Fibroblast of skin of left biceps (primary cell): ENCODE results near the gene SSTR3.
"Not testable (repeated sequence)": the region's sequence is repeated elsewhere in the genome, so short reads cannot be mapped to it uniquely, and the experiment has no call there.

ENCODE experiments used
- DNase-seq, 2 experiments: peaks; one replicate each; pipeline ENCODE4 v3.0.0-alpha.2; 2013; ENCODE audit warnings: low read depth in 2 of 2

The SSTR3 gene

DNA sequence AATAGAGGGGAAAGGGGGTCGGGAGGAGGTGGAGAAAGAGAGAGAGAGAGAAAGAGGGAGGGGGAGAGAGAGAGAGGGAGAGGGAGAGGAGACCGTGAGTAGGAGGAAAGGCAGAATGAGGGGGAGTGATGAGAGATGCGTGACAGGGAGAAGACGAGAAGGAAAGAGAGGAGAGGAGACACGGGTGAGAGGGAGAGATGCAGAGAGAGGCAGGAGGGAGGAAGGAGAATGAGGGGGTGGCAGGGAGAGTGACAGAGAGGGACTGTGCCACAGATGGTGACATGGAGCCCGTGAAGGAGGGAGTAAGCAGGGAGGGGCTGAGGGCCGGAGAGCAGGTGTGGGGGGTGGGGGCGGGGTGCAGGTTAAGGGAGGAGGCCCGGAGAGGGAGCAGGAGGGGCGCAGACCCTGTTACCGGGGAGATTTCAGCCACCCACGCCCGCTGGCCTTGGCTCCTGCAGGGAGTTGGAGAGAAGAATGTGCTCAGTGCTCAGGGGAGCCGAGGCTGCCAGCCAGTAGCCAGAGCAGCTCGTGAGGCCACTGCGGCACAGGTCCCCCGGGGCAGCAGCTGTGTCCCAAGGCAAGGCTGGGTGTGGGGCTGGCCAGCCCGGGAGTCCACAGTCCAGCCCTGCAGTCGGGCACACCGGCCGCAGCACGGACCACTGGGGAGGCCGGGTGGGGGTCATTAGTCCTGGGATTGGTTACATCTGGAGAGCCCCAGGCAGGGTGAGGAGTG, at the start of gene SSTR3:
TSS of gene SSTR3 (minus strand) at position 304 of the 733 bp plus-strand sequence. CDS start 4,674 bp downstream, outside the sequence.
- no peak for DNase-seq

DNA sequence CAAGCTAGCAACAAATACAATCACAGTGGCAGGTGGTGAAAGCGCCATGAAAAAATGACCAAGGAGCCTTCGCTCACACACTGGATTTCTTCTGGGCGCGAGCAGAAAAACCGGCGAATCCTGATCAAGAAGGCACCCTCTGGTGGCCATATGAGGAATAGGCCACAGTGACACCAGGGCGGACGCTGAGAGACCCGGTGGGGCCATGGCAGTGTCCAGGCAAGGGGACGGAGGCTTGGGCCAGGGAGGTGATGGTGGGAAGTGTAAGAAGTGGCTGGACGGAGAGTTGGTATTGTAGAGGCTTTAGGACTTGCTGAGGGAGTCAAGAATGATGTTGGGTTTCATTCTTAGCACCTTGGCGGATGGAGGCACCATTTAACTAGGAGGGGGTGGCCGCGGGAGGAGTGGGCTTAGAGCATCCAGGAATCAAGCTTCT, 48.6 kb upstream of the SSTR3 start:
- no peak for DNase-seq

DNA sequence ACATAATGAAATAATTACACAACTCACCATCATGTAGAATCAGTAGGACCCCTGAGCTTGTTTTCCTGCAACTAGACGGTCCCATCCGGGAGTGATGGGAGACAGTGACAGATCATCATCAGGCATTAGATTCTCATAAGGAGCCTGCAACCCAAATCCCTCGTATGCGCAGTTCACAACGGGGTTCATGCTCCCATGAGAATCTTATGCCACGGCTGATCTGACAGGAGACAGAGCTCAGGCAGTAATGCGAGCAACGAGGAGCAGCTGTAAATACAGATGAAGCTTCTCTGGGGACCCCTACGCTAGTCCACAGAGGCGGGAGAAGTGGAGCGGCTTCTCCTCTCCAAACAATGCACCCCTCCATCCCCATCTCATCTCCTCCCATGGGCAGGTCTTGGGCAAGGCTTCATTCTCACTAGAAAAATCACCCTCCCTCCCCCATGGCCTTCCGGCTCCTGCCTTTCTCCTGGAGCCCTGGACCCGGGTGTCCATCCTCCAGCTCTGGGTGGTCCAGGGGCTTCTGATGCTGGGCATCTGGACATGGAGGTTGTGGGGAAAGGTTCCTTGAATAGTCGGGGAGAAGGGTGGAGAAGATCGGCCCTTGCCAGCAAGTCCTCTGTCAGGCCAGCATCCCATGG, 48.0 kb upstream of the SSTR3 start:
- DNase-seq, result no peak

DNA sequence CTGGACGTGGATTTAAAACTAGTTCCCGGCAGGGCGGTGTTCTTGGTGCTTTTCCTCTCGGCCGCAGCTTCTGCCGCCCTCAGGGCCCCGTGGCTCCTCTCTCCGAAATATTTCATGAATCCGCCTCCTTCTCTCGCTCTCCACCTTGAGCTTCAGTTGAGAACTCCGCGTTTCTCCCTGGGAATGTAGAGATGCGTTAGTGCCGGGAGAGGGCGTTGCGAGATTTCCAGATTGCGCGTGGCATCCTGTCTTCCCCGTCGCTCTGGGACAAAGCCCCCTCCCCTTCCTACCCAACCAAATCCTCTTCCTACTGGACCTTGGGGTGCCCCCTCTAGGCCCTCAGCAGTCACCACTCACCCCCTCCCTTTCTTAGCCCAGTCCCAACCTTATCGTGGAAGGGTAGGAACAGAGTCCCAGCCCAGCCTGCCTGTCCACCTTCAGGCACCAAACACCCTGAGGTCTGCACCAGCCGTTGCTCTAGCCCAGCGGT, 47.3 kb upstream of the SSTR3 start:
- DNase-seq, result no peak

DNA sequence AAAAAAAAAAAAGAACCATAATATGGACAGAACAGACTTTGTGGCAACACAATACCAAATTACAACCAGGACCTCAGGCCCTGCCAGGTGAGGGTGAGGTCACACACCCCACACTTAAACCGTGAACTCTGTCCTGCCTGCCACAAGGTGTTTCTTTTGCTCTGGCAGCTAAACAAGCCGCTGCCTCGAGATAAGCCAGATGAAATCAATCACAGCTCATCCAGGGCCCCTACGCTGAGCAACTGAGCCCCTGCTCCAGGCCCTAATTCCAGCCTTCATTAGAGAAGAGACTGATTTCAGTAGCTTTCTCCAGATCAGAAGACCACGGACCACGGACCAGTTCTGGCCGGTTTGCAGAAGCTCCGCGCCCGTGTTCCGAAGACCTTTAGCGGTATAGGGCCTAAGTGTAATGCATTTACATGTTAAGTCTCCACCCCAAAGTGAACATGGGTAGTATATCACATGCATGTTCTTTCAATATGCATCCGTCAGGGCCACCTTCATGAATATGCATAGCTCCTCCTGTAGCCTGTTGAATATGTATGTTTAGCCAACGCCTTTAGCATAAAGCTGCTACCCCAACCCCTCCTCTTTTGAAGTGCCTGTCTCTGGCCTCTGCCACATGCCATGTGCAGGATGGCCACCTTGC, 46.6 kb upstream of the SSTR3 start:
- DNase-seq, result no peak

DNA sequence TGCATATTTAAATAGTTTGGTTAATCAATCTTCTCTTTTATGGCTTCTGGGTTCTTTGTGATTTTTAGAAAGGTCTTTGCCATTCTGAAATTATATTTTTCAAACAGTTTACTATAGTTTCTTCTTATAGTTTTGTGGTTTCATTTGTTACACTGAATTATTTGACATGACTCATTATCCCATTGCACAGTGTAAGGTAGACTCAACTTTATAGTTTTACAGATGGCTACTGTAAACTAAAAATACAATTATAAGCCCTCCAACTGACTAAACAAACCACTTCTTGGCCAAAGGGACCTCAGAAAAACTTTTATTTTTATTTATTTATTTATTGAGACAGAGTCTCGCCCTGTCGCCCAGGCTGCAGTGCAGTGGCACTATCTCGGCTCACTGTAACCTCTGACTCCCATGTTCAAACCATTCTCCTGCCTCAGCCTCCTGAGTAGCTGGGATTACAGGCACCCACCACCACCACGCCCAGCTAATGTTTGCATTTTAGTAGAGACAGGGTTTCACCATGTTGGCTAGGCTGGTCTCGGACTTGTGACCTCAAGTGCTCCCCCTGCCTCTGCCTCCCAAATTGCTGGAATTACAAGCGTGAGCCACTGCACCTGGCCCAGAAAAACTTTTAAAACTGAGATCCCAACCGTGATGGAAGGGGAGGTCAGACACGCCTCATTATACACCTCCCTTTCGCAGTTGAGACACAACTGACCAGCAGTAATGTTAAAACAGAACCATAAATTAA, 45.9 kb upstream of the SSTR3 start:
- DNase-seq, result no peak

DNA sequence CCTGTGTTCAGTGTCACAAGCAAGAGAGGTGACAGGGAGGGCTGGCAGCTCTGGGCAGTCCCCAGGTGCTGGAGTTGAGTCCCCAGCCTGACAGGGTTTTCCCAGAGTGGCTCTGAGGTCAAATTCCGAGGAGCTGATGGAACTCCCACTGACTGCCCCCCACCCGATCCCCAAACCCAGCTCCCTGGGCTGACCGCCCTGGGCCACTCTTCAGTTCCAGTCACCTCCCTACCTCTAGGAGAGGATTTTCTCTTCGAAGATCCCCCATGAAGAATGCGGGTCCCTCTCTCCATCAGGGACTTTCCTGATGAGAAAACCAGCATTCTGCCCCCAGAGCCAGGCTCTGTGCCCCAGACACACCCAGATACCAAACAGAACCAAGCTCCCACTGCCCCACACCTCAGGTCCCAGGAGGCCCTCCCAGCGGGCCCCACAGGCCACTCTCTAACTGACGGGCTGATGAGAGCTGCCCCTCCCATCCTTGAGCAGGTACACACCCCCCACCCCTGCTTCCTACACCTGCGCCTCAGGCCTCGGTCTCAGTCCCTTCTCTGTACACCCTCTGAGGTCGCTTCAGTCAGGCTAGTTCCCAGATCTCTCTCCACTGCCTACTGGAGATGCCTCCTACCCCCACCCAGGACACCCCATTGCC, 43.9 kb upstream of the SSTR3 start:
- DNase-seq, result no peak

DNA sequence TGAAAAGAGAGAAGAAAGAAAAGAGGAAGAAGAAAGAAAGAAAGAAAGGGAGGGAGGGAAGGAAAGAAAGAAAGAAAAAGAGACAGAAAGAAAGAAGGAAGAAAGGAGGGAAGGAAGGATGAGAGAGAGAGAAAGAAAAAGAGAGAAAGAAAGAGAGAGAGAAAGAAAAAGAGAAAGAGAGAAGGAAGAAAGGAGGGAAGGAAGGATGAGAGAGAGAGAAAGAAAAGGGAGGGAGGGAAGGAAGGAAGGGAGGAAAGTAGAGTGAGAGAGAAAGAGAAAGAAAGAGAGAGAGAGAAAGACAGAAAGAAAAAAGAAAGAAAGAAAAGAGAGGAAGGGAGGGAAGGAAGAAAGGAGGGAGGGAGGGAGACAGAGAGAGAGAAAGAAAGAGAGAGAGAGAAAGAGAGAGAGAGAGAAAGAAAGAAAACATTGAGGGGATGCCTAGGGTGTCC, 43.3 kb upstream of the SSTR3 start:
- DNase-seq, result no peak

DNA sequence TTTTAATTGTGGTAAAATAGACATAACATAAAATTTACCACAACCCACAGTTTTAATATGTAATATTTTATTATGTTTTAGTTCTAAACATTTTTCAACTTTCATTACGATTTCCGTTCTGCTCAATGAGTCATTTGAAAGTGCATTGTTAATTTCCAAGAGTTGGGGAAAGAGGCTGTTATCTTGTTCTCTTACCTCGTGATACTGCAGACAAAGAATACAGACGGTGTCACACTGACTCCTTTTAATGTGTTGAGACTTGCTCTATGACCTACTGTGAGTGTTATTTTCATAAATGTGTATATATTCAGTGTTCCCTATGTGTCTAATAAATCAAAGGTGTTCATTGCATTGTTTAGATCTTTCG, 42.6 kb upstream of the SSTR3 start:
- no peak for DNase-seq

DNA sequence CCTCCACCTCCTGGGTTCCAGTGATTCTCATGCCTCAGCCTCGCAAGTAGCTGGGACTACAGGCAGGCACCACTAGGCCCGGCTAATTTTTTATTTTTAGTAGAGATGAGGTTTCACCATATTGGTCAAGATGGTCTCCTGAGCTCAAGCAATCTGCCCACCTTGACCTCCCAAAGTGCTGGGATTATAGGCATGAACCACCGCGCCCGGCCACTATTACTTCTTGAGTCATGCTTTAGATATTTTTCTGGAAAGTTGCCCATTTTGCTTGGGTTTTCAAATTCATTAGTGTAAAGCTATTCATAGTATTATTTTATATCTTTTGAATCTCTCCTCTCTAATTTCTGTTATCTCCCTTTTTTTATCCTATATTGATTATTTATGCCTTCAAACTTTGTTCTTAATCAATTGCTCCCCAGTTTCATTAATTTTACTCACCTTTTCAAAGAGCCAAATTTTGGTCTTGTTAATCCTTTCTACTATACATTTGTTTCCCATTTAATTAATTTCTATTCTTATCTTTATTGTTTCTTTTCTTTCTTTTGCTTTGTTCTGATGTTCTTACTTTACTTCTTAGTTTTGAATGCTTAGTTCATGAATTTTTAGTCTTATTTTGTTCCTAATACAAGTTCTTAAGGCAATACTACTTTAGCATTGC, 42.1 kb upstream of the SSTR3 start:
- DNase-seq, result no peak

DNA sequence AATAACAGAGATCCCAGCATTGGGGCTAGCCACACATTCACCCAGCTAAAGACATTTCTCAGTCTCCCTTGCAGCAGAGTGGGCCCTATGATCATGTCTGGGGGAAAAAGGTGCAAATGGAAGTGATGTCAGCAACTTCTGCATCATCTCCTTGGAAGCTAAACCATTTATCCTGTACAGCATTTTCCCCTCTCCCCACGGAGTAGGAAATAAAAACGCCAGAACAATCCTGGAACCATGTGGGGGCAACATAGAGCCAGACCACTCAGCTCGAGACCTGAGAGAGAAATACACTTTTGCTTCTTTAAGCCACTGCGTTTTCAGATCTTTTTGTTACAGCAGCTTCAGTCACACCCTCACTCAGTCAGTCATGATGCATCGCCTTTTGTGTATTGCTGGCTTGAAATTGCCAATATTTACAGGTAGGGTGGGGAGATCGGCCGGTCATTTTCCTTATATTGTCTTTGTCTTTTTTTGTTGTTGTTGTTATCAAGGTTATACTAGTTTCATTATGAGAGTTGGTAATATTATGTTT, 40.9 kb upstream of the SSTR3 start:
- no peak for DNase-seq

DNA sequence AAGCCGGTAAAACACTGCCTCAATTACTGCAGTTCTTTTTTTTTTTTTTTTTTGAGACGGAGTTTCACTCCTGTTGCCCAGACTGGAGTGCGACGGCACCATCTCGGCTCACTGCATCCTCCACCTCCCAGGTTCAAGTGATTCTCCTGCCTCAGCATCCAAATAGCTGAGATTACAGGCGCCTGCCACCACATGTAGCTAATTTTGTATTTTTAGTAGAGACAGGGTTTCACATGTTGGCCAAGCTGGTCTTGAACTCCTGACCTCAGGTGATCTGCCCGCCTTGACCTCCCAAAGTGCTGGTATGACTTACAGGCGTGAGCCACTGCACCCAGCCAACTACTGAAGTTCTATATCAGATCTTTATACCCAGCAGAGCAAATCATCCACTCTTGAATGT, 39.6 kb upstream of the SSTR3 start:
- DNase-seq, result not testable (repeated sequence)

DNA sequence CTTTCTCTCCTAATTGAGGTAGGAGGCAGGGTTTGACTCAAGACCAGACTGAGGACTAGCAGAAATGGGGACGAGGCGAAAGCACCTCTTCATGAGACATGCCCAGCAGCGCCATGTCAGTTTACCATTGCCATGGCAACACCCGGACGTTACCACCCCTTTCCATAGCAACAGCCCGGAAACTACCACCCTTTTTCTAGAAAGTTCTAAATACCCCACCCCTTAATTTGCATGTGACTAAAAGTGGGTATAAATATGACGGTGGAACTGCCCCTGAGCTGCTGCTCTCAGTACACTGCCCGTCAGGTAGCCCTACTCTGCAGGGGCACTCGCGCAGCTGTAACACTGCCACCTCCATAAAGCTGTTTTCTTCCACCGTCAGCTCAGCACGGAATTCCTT, 37.7 kb upstream of the SSTR3 start:
- DNase-seq, result no peak

DNA sequence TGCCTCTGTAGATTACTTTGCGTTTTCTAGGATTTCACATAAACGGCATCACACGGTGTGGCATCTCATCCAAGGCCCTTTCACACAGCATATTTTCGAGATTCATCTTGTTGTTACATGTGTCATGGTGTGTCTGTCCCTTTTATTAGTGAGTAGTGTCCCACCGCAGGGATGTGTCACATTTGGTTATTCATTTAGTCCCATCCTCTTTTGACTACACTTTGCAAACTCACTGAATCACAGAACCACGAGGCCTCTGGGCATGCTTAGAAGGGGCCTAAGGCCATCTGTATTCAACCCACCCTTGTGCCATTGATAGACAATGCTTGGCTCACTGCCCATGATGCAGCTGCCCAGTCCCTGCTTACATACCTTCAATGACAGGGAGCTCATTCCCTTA, 36.0 kb upstream of the SSTR3 start:
- no peak for DNase-seq

DNA sequence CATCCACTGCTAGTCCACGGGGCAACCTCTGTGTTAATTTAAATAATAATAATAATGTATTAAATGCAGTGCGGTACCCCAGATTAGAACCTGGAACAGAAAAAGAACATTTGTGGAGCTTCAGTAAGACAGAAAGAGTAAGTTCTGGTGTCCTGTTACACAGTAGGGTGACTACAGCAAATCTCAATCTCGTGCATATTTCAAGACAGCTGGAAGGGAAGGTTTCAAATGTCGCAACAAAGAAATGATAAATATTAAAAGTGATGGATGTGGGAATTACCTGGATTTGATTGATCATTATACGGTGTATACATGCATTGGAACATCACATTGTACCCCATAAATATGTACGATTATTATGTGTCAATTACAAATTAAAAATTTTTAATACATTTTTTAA, 33.5 kb upstream of the SSTR3 start:
- no peak for DNase-seq

DNA sequence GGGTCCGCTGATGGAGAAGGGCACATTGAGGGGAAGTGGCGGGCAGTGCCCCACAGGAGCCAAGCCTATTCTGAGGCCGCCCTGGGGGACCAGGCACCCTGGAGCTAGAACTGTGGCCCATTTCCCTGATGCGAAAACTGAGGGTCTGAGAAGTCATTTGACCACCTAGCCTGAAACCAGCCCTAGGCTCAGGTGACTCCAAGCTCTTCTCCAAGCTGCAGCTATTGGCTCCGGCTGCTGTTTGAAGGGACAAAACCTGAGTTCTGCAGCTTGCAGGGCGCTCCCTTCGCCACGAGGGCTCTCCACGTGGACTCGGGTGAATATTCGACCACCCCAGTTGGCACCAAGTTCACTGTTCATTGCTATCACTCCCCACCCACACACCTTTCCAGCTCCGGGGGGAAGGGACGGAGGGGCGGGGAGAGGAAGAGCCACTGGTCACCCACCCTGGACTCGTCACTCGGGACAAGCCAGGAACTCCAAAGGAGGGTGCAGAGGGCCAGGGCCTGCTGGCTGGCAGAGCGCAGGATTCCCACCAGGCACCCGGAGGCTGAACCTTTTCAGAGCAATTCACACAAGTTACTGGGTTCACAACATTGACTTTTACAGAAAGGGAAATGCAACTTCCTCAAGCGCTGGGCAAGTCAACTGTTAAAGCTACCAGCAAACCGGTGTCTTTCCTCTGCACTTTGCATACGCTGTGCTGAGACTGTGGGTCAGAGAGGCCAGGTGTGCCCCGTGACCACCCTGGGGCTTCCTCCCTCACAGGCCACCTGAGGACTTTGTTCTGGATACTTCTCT, 32.8 kb upstream of the SSTR3 start:
- DNase-seq, result no peak

DNA sequence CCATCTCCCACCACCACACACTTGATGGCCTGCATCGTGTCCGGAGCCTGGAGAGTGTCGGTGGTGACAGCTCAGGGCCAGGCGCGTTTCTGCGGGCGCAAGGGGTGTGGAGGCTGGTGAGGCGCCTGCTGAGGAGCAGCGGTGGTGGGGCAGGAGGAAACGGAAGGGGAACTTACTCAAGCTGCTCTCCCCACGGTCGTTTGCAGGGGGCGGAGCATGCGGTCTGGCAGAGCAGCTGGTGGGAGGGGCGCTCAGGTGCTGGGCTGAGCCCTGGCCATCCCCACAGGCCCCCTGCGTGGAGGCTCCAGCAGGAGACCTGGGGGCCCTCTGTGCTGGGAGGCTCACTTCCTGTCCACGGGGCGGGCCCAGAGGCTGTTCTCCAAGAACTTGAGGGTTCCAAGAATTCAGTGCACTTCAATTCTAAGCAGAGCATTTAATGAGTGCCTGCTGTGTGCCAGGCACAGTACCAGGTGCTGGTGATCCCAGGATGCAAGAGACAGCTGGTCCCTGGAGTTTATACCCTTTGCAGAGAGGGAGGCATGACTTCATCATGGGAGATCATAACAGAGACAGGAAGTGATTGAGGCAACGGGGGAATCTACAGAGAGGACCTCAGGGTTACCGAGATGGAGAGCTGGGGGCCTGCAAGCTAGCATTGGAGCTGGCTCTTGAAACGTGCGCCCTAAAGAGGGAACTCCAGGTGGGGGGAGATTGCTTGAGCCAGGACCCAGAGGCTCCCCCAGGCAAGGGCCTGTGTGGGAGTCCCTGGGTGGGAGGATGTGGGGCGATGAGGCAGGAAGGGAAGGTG, 32.0 kb upstream of the SSTR3 start, which contains the start of gene RAC2:
TSS of gene RAC2 (minus strand) at position 156 of the 808 bp plus-strand sequence. CDS start at position 35, 121 bp downstream.
- no peak for DNase-seq

DNA sequence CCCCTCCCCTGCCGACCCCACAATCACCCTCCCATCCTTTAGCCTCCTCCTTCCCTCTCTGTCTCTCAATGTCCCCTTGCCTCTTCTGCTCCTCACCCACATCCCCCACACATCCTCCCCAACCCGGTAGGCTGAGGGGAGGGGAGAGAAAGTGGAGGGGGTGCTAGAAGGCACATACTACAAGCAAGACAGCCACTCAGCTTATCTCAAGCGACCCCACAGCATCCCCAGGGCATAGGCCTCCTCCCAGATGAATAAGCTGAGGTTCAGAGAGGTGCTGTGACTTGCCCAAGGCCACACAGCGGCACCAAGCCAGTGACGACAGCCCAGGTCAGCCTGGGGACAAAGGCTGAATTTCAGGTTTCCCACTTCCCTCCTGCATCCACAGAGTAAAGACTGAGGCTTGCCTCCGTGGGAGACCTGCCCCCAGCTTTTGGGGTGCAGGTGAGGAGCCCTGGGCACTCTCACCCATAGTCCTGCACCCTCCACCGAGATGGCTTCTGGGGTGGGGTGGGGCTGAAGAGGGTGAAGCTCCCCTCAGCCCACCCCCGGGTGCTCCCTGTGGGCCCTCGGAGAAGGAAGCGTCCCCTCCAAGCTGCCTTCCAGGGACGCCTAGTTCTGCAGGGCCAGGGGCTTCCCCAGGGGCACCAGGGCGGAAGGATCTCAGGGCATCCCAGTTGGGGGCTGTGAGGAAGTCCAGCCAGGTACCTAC, 31.3 kb upstream of the SSTR3 start:
- DNase-seq, result no peak
